Activated CD8-positive, alpha-beta memory T cell treated with anti-CD3 and anti-CD28 coated beads for 1 hour (primary cell): Measurements from ENCODE around the gene AGBL4.
"Not testable (repeated sequence)": the region's sequence is repeated elsewhere in the genome, so short reads cannot be mapped to it uniquely, and the experiment has no call there.

Experiments
- DNase-seq, 2 donors: peaks; one replicate each; pipeline ENCODE4 v3.0.0-alpha.2; 2020; ENCODE audit warnings: low read depth in 1 of 2; ENCODE audit errors: extremely low read depth in 1 of 2

Gene AGBL4

DNA sequence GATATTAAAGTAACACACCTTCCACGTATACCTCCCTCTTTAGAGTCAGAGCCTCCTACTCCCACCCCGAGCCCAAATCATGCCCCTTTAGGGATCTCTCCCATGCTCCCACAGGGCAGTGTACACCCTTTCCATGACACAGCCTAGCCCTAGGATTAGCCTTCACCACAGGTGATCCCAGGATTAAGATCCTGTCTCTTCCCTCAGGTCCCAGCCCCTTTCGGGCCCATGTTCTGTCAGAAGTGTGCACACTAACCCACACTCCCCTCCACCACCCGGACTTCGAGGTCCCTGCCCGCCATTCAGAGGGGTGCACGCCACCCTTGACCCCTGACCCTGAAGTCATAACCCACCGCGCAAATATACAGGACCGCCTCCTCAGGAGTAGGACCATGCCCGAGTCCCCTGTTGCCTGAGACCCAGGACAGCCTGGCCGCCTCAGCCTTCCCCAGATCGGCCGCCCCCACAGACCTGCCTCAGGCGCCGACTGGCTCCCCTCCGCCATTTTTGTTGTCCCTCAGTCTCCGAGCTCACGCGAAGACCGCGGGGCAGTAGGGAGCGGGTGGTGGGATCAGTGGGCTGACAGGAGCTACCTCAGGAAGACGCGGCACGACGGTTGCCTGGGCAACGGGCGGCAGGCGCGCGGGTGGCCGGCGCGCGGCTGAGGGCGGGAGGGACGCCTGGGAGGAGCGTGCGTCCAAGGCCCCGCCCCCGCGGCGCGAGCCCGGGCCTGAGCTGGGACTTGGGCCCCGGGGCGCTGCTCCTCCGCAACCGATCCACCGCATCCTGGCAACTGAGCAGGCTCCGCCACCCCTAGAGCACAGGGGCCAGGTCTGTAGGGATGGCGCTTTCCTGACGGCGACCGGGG lies at the start of gene AGBL4:
AGBL4 (minus strand) TSS at position 663 of the 868 bp plus-strand sequence.
- no peak for DNase-seq

DNA sequence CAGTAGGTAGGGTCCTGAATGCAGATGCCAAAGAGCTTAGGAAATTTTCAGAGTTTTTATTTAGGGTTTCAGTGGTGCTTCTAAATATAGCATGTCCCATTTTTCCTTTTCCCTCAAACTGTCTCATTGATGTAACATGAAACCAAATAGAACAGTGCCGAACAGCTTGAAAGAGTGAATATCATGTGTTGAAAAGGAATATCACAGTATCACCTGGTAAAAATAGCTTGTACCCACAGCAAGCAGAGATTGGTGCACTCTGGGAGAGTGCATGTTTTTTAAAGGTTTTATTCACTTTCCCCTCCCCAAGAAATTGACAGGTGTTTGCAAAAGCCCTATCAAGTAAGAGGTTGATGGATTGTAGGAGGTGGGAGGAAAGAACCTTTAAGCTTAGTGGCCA lies 43.1 kb upstream of the AGBL4 start:
- DNase-seq = no peak

DNA sequence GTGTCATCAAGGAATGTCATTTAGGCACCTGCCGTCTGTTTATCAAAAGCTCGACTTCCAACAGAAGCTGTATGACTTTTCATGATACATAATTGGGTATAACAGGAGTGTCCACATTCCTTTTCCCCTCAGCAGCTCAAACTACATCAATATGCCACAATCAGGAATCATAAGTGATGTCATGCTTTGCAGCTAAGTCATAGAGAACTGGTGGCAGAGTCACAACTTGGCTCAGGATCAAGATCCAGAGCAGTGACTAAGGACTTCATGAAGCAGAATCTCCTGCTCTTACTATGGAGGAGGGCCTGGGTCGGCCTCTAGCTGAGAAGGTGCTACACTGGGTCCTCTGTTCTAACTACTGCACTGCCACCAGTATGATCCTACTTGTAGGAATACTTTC lies 36.5 kb upstream of the AGBL4 start:
- no peak for DNase-seq

DNA sequence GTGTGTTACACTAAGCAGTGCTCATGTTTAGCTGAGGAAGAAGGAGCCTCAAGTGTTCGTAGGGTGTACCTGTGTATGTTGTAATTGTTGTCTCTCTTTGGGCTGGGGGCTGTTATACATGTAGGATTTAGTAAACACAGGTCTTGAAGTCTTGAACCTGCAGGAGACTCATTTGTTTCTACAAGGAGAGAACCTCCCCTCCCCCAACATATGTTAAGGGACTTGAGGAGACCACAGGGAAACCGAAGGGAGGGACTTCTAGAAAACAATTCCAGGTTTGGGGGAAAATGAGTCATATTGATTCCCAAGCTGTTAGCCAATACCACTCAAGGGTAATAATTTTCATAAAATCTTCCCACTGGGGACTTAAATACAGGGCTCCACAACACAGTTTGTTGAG lies 25.0 kb upstream of the AGBL4 start:
- no peak for DNase-seq

DNA sequence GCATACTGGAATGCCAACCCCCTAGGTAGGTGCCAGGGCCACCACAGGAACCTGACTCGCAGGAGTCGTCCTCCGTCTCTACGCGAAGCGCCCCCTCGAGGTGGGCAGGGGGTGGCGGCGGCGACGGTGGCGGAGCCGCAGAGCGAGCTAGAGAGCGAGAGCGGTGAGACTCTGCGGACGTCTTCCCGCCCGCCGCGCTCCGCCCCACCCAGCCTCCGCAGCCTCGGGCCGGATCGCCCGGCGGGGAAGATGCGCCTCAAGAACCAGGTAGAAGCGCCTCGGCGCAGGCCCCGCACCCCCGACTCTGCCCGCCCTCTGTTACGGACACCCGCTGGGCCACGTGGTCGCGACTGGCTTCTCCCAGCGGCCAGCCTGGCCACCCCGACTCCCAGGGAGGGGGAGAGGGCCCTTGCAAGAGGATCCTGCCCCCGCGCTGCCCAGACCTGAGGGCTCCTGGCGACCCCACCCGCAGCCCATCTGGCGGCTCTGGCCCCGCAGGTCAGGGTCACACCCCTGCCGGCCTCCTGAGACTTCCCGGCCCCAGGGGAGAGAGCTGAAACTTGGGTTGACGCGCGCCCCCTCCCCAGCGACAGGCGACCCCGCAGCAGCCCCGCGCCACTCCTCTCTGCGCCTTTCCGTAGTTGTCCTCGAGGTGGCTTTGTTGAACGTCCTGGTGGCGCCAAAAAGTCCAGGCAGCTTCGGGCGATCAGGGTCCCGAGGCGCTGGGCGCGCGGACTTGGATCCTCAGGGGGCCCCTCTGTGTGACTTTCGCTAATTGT lies 24.4 kb upstream of the AGBL4 start:
- DNase-seq = no peak

DNA sequence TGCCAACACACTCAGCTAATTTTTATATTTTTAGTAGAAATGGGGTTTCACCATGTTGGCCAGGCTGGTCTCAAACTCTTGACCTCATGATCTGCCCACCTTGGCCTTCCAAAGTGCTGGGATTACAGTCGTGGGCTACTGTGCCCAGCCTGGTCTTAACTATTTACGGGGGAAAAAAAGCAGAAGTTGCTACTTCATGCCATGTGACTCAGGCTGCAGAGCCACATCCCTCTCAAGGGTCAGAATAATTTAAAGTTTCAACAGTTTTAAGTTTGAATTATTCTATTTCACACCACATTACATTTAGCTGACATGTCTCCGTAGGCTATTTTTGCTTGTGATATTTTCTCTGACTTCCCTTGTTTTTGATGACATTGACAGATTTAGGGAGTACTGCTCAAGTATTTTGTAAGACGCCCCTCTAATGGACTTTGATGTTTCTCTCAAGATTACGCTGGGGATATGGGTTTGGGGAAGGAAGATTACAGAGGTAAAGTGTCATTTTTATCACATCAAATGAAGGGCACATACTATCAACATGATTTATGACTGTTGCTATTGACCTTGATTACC lies 14.6 kb upstream of the AGBL4 start:
- DNase-seq = no peak

GRCh38 chr1:50027794-50028193 lies 4.0 kb upstream of the AGBL4 start:
- DNase-seq = no peak

DNA sequence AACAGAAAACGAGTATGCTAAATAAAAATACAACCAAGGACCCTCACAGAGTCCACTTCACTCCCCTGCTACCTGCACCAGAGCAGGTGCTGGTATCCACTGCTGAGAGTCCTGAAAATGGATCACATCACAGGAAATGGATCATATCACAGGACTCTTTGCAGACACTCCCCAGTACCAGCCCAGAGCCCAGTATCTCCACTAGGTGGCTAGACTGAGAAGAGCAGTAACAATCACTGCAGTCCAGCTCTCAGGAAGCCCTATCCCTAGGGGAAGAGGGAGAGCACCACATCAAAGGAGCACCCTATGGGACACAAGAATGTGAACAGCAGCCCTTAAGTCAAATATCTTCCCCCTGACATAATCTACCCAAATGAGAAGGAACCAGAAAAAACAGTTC lies 28.0 kb downstream of the AGBL4 start:
- no peak for DNase-seq

DNA sequence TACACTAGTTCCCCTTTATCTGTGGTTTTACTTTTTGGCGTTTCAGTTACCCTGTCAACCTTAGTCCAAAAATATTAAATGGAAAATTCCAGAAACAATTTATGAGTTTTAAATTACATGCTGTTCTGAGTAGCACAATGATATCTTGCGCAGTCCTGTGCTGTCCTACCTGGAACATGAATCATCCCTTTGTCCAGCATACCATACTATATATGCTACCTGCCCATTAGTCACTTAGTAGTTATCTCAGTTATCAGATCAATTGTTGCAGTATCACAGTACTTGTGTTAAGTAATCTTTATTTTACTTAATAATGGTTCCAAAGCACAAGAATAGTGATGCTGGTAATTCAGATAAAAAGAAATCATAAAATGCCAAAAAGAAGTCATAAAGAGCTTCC lies 52.7 kb downstream of the AGBL4 start:
- DNase-seq = no peak

- no peak for DNase-seq
Measured at GRCh38 chr1:49951385-49951784, 72.4 kb downstream of the AGBL4 start.

DNA sequence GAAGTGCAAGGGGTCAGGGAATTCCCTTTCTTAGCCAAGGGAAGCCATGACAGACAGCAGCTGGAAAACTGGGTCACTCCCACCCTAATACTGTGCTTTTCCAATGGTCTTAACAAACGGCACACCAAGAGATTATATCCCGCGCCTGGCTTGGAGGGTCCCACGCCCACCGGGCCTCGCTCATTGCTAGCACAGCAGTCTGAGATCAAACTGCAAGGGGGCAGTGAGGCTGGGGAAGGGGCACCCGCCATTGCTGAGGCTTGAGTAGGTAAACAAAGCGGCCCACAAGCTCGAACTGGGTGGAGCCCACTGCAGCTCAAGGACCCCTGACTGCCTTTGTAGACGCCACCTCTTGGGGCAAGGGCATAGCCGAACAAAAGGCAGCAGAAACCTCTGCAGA lies 108.5 kb downstream of the AGBL4 start:
- not testable (repeated sequence) for DNase-seq

GRCh38 chr1:49906365-49906764 lies 117.4 kb downstream of the AGBL4 start:
- no peak for DNase-seq

DNA sequence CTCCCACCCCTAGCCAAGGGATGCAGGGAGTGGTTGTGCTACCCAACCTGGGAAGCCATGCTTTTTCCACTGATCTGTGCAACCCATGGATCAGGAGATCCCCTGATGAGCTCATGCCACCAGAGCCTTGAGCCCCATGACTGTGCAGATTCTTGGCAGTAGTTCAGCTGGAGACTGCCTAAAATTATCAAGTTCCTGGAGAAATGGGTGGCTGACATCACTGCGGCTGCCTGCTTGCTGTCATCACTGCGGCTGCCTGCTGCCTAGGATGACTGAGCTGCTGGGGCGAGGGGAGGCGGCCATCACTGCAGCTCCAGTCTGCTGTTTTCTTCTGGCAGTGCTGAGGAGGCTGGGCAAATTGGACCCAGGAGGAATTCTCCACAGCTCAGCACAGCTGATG lies 159.2 kb downstream of the AGBL4 start:
- DNase-seq = no peak

DNA sequence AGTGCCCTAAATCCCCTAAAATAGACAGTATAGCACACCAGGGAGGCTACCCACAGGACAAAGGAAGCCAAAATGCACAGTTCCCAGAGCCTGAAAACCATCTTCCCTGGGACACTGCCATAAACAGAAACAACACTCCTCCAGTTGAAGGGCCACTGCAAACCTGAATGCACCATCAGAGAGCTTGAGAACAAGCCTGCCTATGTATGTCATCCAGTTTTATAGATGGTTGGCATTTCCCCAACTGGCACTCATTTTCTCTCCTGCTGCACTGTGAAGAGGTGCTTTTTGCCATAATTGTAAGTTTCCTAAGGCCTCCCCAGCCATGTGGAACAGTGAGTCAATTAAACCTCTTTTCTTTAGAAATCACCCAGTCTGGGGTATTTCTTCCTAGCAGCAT lies 169.0 kb downstream of the AGBL4 start:
- DNase-seq = no peak

DNA sequence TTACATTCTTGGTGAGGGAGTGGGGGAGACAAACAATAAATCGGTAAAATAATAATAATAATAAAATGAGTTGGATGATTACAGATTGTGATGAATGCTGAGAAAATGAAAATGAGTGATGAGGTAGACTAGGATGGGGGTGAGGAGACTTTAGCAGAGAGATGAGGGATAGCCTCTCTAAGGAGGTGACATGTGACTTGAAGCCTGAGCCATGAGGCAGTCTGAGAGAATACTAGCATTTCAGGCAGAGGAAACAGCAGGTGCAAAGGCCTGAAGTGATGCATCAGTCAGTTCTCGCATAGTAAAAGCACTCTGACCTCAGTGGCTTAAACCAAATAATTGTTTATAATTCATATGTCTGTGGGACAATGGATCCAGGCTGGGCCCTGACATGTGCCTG lies 181.2 kb downstream of the AGBL4 start:
- DNase-seq = no peak

- DNase-seq = no peak
Measured at GRCh38 chr1:49841767-49842166, 182.0 kb downstream of the AGBL4 start.

GRCh38 chr1:49824261-49824660 lies 199.5 kb downstream of the AGBL4 start:
- no peak for DNase-seq

GRCh38 chr1:49817681-49818080 lies 206.1 kb downstream of the AGBL4 start:
- DNase-seq = no peak

- not testable (repeated sequence) for DNase-seq
Measured at GRCh38 chr1:49787013-49787412, 236.7 kb downstream of the AGBL4 start.

DNA sequence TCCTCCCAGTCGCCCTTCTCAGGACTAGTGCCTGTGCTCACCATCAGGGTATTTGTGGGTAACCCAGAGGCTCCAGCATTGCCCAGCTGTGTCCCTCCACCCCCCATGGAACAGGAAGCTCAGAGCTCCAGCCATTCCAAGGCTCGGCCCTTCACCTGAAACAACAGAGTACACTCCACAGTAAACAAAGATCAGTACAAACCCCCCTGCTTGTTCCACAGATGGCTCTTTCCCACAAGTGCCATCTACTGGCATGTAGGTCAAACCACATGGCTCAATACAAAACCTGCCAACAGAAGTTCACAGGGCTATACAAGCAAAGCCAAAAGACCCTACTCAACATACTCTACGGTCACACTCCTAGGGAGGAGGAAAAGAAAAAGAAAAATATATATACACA lies 258.7 kb downstream of the AGBL4 start:
- DNase-seq = no peak

DNA sequence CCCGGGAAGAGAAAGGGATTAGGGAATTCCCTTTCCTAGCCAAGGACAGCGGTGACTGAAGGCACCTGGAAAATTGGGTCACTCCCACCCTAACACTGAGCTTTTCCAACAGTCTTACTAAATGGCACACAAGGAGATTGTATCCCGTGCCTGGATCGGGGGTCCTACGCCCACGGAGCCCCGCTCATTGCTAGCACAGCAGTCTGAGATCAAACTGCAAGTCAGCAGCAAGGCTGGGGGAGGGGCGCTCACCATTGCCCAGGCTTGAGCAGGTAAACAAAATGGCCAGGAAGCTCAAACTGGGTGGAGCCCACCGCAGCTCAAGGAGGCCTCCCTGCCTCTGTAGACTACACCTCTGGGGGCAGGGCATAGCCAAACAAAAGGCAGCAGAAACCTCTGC lies 285.6 kb downstream of the AGBL4 start:
- not testable (repeated sequence) for DNase-seq

DNA sequence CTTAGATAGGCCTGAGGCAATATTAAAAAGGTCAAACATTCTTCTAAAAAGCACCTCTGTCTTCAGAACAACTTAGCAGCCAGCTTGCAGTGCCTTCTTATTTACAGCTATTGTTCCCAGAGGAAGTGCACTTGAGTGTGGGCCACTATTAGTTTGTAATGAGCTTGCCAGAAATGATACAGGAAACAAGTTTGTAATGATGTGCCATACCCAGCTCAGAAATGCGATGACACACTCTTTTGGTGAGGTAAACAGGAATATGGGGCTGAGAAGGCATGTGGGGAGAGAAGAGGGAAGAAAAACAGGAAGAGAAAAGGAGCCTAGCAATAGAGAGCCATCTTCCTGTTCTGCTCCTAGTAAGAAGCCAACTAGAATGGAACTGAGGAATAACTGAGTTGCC lies 295.4 kb downstream of the AGBL4 start:
- DNase-seq = no peak
